Measurements from ENCODE around the gene CYYR1.

DNA sequence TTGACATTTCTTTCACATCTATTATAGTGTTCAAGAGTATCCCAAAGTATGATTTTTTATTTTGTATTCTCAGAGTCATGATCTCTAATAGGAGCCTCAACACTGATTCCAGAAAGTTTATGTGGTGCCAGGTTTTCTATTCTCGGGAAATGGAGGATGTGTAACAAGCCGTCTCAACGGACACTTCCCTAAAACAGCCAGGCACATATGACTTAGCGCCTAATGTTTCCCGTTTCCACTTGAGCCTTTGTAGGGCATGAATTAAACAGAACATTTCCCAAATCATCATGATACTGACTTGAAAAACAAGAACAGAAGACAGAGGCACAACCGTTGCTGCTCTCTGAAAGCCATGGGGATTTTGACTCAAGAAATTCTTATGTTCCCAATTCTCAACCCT is 8.0 kb downstream of the CYYR1 start:
- TF ChIP-seq, protein P1, sequence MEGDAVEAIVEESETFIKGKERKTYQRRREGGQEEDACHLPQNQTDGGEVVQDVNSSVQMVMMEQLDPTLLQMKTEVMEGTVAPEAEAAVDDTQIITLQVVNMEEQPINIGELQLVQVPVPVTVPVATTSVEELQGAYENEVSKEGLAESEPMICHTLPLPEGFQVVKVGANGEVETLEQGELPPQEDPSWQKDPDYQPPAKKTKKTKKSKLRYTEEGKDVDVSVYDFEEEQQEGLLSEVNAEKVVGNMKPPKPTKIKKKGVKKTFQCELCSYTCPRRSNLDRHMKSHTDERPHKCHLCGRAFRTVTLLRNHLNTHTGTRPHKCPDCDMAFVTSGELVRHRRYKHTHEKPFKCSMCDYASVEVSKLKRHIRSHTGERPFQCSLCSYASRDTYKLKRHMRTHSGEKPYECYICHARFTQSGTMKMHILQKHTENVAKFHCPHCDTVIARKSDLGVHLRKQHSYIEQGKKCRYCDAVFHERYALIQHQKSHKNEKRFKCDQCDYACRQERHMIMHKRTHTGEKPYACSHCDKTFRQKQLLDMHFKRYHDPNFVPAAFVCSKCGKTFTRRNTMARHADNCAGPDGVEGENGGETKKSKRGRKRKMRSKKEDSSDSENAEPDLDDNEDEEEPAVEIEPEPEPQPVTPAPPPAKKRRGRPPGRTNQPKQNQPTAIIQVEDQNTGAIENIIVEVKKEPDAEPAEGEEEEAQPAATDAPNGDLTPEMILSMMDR (IDR thresholded peaks at IDR 0.05; ENCODE audit: low read depth, low read length, missing input control) = no peak
- TF ChIP-seq, protein P2, sequence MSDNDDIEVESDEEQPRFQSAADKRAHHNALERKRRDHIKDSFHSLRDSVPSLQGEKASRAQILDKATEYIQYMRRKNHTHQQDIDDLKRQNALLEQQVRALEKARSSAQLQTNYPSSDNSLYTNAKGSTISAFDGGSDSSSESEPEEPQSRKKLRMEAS (IDR thresholded peaks at IDR 0.05) = no peak
- no peak for TF ChIP-seq YY1 (IDR thresholded peaks at IDR 0.05)
- TF ChIP-seq SP1 (IDR thresholded peaks at IDR 0.05) = no peak
- TF ChIP-seq, protein P3, sequence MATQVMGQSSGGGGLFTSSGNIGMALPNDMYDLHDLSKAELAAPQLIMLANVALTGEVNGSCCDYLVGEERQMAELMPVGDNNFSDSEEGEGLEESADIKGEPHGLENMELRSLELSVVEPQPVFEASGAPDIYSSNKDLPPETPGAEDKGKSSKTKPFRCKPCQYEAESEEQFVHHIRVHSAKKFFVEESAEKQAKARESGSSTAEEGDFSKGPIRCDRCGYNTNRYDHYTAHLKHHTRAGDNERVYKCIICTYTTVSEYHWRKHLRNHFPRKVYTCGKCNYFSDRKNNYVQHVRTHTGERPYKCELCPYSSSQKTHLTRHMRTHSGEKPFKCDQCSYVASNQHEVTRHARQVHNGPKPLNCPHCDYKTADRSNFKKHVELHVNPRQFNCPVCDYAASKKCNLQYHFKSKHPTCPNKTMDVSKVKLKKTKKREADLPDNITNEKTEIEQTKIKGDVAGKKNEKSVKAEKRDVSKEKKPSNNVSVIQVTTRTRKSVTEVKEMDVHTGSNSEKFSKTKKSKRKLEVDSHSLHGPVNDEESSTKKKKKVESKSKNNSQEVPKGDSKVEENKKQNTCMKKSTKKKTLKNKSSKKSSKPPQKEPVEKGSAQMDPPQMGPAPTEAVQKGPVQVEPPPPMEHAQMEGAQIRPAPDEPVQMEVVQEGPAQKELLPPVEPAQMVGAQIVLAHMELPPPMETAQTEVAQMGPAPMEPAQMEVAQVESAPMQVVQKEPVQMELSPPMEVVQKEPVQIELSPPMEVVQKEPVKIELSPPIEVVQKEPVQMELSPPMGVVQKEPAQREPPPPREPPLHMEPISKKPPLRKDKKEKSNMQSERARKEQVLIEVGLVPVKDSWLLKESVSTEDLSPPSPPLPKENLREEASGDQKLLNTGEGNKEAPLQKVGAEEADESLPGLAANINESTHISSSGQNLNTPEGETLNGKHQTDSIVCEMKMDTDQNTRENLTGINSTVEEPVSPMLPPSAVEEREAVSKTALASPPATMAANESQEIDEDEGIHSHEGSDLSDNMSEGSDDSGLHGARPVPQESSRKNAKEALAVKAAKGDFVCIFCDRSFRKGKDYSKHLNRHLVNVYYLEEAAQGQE (IDR thresholded peaks at IDR 0.05) = no peak
- no peak for TF ChIP-seq FOXA2 (IDR thresholded peaks at IDR 0.05)
- no peak for TF ChIP-seq RXRA (IDR thresholded peaks at IDR 0.05)

Data from liver (tissue), 3 donors.